Epithelial cell of proximal tubule (primary cell): ENCODE results near the gene GNAI1. TPM values are rescaled to one million over a fixed set of nuclear protein-coding genes. Genes with fewer than 3 reads are reported as not detected.

Experiments
- DNase-seq: peaks from one replicate; pipeline ENCODE4 v3.0.0-alpha.2; 2011; ENCODE audit warnings: low read depth
- H3K4me3 ChIP-seq: 2 replicates; pipeline ENCODE4 v1.5.1; 2011; ENCODE audit warnings: low read depth, mild to moderate bottlenecking, low read length
- total RNA-seq: library from RNA; depleted of rRNA; stranded (reverse); fragments of >200 nt; gene quantifications from 2 replicates; pipeline ENCODE4 v1.2.3, GENCODE V29; 2015
- TF ChIP-seq, protein P1 (sequence below): conservative IDR thresholded peaks from 2 replicates; pipeline ENCODE4 v1.5.1; 2012; ENCODE audit warnings: low read depth, mild to moderate bottlenecking, low read length

The GNAI1 gene
- total RNA-seq, 1 donor from 2014 or later, result 30.0 TPM

DNA sequence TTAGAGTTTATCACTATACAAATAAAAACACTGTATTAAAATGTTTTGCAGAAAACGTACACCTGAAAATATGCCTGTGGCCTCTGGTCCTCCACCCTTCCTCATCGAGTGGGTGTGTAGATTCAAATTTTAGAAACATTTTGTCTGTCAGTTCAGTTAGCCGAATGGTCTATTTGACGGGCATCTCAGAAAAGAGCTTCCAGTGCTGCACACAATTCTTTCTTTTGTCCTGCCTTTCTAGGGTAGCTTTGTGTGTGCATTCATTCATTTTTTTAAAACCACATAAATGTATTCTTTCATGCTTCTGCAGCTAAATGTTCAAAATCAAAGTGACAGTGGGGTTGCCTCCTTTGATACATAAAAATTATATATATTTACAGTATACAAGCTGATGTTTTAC, 46.8 kb downstream of the GNAI1 start:
- TF ChIP-seq, protein P1, sequence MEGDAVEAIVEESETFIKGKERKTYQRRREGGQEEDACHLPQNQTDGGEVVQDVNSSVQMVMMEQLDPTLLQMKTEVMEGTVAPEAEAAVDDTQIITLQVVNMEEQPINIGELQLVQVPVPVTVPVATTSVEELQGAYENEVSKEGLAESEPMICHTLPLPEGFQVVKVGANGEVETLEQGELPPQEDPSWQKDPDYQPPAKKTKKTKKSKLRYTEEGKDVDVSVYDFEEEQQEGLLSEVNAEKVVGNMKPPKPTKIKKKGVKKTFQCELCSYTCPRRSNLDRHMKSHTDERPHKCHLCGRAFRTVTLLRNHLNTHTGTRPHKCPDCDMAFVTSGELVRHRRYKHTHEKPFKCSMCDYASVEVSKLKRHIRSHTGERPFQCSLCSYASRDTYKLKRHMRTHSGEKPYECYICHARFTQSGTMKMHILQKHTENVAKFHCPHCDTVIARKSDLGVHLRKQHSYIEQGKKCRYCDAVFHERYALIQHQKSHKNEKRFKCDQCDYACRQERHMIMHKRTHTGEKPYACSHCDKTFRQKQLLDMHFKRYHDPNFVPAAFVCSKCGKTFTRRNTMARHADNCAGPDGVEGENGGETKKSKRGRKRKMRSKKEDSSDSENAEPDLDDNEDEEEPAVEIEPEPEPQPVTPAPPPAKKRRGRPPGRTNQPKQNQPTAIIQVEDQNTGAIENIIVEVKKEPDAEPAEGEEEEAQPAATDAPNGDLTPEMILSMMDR, result no peak
- DNase-seq, result no peak
- H3K4me3 ChIP-seq, result no peak overlapping the region

DNA sequence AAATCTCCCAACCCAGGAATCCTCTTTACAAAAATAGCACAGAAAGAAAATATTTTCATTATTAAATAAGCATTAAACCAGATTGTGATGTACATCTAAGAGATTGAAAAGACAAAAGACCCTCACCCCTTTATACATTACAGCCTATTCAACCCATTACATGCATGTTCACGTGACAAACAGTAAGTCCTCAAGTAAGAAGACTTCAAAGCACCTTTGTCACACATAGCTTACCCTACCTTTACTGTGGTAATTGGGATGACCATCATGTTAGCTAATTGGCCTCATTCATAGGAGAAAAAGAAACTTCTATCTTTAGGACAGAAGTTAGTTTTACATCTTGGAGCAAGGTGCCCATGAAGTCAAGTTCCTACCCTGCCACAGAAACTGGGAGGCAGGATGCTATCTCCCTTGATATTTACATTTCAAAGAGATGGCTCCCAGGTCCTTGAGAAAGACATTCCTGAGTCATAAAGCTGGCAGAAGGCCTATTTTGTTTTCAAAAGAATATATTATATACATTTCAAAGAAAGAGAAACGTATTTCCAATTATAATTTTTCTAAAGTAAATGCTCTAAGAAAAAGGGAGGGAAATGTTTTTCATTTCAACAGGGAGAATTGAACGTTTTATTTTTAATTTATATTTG, 48.1 kb downstream of the GNAI1 start:
- no peak for DNase-seq
- no peak overlapping the region for H3K4me3 ChIP-seq
- TF ChIP-seq, protein P1, result no peak

DNA sequence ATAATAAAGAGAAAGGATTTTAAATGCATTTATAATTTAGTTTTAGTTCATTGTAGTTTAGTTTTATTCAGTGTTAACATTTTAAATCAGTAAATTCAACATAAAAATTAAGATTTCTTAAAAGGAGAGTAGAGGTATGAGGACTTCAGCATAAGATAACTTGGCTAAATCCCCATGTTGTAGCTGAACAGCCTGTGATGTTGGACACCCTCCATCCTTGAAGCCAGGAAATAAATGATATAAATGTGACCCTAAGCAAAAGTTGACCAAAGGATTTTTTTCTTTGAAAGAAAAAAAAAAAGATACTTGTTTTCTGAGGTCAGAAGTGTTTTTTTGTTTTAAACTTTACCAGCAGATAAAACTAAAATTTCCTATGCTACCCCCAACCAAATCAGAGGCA, 48.7 kb downstream of the GNAI1 start:
- no peak overlapping the region for H3K4me3 ChIP-seq
- TF ChIP-seq, protein P1, result no peak
- no peak for DNase-seq

DNA sequence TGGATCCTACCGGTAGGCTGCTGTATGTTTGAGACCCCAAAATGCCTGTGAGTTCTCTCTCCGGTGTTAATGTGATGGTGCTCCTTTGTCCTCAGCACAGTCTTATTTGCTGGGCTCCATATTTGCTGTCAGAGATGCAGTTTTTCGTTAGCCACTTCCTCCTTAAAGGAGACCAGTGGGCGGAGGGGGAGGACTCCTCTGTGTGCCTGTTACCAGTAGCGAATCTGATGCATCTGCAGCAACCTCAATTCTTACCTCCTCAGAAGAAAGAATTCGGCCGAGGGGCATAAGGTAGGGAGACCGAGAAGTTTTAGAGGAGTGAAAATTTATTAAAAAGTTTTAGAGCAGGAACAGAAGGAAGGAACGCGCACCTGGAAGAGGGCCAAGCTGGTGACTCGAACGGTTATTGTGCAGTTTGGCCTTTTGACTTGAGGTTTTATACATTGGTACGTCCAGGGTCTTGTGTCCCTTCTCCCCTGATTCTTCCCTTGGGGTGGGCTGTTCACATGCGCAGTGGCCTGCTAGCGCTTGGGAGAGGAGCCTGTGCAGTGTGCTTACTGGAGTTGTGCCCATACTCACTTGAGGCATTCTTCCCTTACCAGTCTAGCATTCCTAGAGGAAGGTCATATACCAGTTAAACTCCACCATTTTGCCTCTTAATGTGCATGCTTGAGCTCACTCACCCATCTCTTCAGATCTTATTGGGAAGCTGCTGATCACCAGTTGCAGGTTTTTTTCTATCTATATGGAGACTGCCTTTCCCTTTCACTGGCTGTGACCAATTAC, 49.5 kb downstream of the GNAI1 start:
- no peak overlapping the region for H3K4me3 ChIP-seq
- TF ChIP-seq, protein P1, result no peak
- DNase-seq, result no peak

DNA sequence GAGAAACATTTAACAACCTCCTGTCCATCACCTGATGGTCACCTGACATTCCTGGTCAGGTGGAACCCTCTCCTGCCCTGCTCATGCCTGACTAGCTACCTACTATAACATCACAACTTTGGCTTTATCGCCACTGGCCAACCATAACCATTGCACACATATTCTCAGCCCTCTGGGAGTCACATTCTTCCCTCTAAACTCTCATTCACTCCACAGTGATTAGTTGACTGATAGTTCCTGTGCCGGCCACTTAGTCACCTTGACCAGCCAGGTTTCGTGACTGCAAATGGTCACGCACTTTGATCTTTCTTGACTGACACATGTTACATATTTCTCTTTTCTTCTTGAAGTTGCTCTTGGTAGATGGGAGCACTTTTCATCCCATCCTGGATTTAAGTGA, 50.1 kb downstream of the GNAI1 start:
- no peak overlapping the region for H3K4me3 ChIP-seq
- peak; percentile 71 for DNase-seq
- TF ChIP-seq, protein P1, result no peak

DNA sequence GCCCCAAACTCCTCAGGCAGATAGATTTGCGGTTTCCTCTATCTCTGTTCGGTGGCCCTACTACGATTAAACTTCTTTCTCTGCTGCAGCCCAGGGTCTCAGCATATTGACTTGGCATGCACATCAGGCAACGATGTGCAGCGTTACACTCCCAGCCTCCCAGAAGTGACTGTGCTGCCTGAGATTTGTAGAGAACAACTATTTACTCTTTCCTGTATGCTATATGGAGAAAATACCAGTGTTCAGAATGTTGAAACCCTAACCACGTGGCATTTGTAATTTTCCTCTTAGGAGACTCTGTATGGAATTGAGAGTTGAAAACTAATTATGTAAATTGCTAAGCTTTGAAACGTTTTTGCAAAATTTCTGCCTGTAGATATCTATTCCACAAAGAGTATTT, 50.9 kb downstream of the GNAI1 start:
- DNase-seq, result no peak
- H3K4me3 ChIP-seq, result no peak overlapping the region
- TF ChIP-seq, protein P1, result no peak
